HepG2 (cell line): ENCODE measurements around the gene CHMP6. TPM values are rescaled to one million over a fixed set of nuclear protein-coding genes. Genes with fewer than 3 reads are reported as not detected.

ENCODE experiments used
- CREBL2 ChIP-seq: sonication (generic); formaldehyde crosslinking; IDR thresholded peaks from 2 replicates; pipeline ENCODE4 v1.8.1; 2023; ENCODE audit warnings: missing genetic modification reagents, mild to moderate bottlenecking, borderline replicate concordance
- HNF4G ChIP-seq, 2 experiments: sonication (generic) in 1 of 2; formaldehyde crosslinking in 1 of 2; IDR thresholded peaks; 2 replicates each; pipeline versions ENCODE4 v1.4.0 to v1.6.1; 2011 to 2020; ENCODE audit warnings: borderline replicate concordance in 2 of 2, low read depth in 2 of 2, mild to moderate bottlenecking in 2 of 2, low read length in 1 of 2, missing genetic modification reagents in 1 of 2, moderate library complexity in 1 of 2
- IKZF1 ChIP-seq: fragments of 450-650 bp; IDR thresholded peaks from 2 replicates; pipeline ENCODE4 v1.7.1; 2016
- NFKBIZ ChIP-seq: IDR thresholded peaks from 2 replicates; pipeline ENCODE4 v1.6.1; 2018; ENCODE audit warnings: missing genetic modification reagents, missing compliant biosample characterization
- PAXIP1 ChIP-seq: sonication (generic); formaldehyde crosslinking; conservative IDR thresholded peaks from 2 replicates; pipeline ENCODE4 v1.4.0; 2020; ENCODE audit warnings: mild to moderate bottlenecking, missing genetic modification reagents, moderate library complexity
- RBFOX2 ChIP-seq: fragments of 200-400 bp; formaldehyde crosslinking; IDR thresholded peaks from 2 replicates; pipeline ENCODE4 v1.6.1; 2017; ENCODE audit warnings: low read depth, mild to moderate bottlenecking, low read length
- SYNCRIP ChIP-seq: fragments of 200-400 bp; formaldehyde crosslinking; IDR thresholded peaks from 2 replicates; pipeline ENCODE4 v1.6.1; 2018; ENCODE audit warnings: mild to moderate bottlenecking, low read depth, low read length; ENCODE audit not compliant: insufficient read depth
- ZBTB3 ChIP-seq: sonication (generic); formaldehyde crosslinking; IDR thresholded peaks from 2 replicates; pipeline ENCODE4 v1.4.0; 2020; ENCODE audit warnings: low read depth, mild to moderate bottlenecking, moderate library complexity, missing genetic modification reagents, borderline replicate concordance
- ZNF33B ChIP-seq: sonication (generic); formaldehyde crosslinking; IDR thresholded peaks from 2 replicates; pipeline ENCODE4 v1.5.1; 2020; ENCODE audit warnings: mild to moderate bottlenecking, missing genetic modification reagents
- ZNF446 ChIP-seq: sonication (generic); formaldehyde crosslinking; IDR thresholded peaks from 2 replicates; pipeline ENCODE4 v1.5.0; 2020; ENCODE audit warnings: mild to moderate bottlenecking, missing genetic modification reagents
- ZNF850 ChIP-seq: sonication (generic); formaldehyde crosslinking; conservative IDR thresholded peaks from 2 replicates; pipeline ENCODE4 v1.9.0; 2021; ENCODE audit warnings: mild to moderate bottlenecking, missing genetic modification reagents
- polyA plus RNA-seq, 8 experiments: library from polyadenylated mRNA; depleted of rRNA in 3 of 8; stranded (reverse) in 7 of 8; unstranded in 1 of 8; fragments of >200 nt; fragmentation: Illumina TruSeq in 4 of 8; extraction: Trizol in 4 of 8; gene quantifications; 2 replicates each; pipeline versions ENCODE4 v1.2.1 to v1.2.3, GENCODE V29; 2011 to 2016; ENCODE audit warnings: low read depth in 4 of 8, missing spikeins in 1 of 8, mixed read lengths in 1 of 8; ENCODE audit not compliant: insufficient read depth in 1 of 8
- total RNA-seq, 5 experiments: library from RNA; depleted of rRNA; stranded (reverse); fragments of >200 nt; fragmentation: Illumina TruSeq; extraction: Trizol; gene quantifications; 2 replicates each; pipeline ENCODE4 v1.2.3, GENCODE V29; 2016; ENCODE audit warnings: low read depth in 1 of 5
- TF ChIP-seq, protein P1 (sequence below), 2 experiments: sonication (generic) in 1 of 2; formaldehyde crosslinking in 1 of 2; IDR thresholded peaks; 2 replicates each; pipeline versions ENCODE4 v1.5.1 to v1.6.1; 2011 to 2020; ENCODE audit warnings: borderline replicate concordance in 1 of 2, low read depth in 1 of 2, low read length in 1 of 2, mild to moderate bottlenecking in 1 of 2, missing genetic modification reagents in 1 of 2, moderate library complexity in 1 of 2
- TF ChIP-seq, protein P2 (sequence below): sonication (generic); formaldehyde crosslinking; IDR thresholded peaks from 2 replicates; pipeline ENCODE4 v1.4.0; 2020; ENCODE audit warnings: missing genetic modification reagents, mild to moderate bottlenecking, borderline replicate concordance
- TF ChIP-seq, protein P3 (sequence below): sonication (generic); formaldehyde crosslinking; IDR thresholded peaks from 2 replicates; pipeline ENCODE4 v1.5.0; 2020; ENCODE audit warnings: mild to moderate bottlenecking, missing genetic modification reagents, borderline replicate concordance

The CHMP6 gene
- total and polyA plus RNA-seq, 2 of the 13 experiments (the other 11 are each of a cell fraction or from before 2014, with no cell fraction given) = 11.1 to 24.2 TPM

GRCh38 chr17:81025065-81025740 is 33.6 kb downstream of the CHMP6 start (continued):
- TF ChIP-seq, protein P1, sequence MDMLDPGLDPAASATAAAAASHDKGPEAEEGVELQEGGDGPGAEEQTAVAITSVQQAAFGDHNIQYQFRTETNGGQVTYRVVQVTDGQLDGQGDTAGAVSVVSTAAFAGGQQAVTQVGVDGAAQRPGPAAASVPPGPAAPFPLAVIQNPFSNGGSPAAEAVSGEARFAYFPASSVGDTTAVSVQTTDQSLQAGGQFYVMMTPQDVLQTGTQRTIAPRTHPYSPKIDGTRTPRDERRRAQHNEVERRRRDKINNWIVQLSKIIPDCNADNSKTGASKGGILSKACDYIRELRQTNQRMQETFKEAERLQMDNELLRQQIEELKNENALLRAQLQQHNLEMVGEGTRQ (IDR thresholded peaks at IDR 0.05; ENCODE audit: low read depth, low read length) = no peak
- TF ChIP-seq, protein P1 (CRISPR knock-in tag; IDR thresholded peaks at IDR 0.05; ENCODE audit: borderline replicate concordance) = peak; percentile 55; the same call in 1 of the 2 replicates
- peak; percentile 24; the same call in 1 of the 2 replicates for TF ChIP-seq PAXIP1 (CRISPR knock-in tag)
- TF ChIP-seq SYNCRIP = no peak
- no peak for TF ChIP-seq ZBTB3 (CRISPR knock-in tag)
- TF ChIP-seq RBFOX2 = no peak
- no peak for TF ChIP-seq NFKBIZ (CRISPR knock-in tag)
- TF ChIP-seq ZNF33B (CRISPR knock-in tag) = 0 out of 2 replicates have a peak, but pooled peaks have one; percentile 60
- TF ChIP-seq CREBL2 = no peak
- TF ChIP-seq ZNF446 (CRISPR knock-in tag) = no peak
- TF ChIP-seq, protein P2, sequence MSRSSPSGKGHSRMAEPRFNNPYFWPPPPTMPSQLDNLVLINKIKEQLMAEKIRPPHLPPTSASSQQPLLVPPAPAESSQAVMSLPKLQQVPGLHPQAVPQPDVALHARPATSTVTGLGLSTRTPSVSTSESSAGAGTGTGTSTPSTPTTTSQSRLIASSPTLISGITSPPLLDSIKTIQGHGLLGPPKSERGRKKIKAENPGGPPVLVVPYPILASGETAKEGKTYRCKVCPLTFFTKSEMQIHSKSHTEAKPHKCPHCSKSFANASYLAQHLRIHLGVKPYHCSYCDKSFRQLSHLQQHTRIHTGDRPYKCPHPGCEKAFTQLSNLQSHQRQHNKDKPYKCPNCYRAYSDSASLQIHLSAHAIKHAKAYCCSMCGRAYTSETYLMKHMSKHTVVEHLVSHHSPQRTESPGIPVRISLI (CRISPR knock-in tag) = peak; percentile 31; the same call in 1 of the 2 replicates
- TF ChIP-seq HNF4G (IDR thresholded peaks at IDR 0.05; ENCODE audit: borderline replicate concordance, low read depth, low read length) = peak; percentile 49; the same call in 1 of the 2 replicates
- TF ChIP-seq HNF4G (CRISPR knock-in tag; IDR thresholded peaks at IDR 0.05; ENCODE audit: borderline replicate concordance, low read depth) = no peak
- TF ChIP-seq, protein P3, sequence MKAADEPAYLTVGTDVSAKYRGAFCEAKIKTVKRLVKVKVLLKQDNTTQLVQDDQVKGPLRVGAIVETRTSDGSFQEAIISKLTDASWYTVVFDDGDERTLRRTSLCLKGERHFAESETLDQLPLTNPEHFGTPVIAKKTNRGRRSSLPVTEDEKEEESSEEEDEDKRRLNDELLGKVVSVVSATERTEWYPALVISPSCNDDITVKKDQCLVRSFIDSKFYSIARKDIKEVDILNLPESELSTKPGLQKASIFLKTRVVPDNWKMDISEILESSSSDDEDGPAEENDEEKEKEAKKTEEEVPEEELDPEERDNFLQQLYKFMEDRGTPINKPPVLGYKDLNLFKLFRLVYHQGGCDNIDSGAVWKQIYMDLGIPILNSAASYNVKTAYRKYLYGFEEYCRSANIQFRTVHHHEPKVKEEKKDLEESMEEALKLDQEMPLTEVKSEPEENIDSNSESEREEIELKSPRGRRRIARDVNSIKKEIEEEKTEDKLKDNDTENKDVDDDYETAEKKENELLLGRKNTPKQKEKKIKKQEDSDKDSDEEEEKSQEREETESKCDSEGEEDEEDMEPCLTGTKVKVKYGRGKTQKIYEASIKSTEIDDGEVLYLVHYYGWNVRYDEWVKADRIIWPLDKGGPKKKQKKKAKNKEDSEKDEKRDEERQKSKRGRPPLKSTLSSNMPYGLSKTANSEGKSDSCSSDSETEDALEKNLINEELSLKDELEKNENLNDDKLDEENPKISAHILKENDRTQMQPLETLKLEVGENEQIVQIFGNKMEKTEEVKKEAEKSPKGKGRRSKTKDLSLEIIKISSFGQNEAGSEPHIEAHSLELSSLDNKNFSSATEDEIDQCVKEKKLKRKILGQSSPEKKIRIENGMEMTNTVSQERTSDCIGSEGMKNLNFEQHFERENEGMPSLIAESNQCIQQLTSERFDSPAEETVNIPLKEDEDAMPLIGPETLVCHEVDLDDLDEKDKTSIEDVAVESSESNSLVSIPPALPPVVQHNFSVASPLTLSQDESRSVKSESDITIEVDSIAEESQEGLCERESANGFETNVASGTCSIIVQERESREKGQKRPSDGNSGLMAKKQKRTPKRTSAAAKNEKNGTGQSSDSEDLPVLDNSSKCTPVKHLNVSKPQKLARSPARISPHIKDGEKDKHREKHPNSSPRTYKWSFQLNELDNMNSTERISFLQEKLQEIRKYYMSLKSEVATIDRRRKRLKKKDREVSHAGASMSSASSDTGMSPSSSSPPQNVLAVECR = peak; percentile 9; the same call in 1 of the 2 replicates
- no peak for TF ChIP-seq ZNF850 (CRISPR knock-in tag)
- TF ChIP-seq IKZF1 = no peak
